CD4-positive, alpha-beta T cell treated with Interleukin-6 at 100 ng/mL for 8 hours (primary cell): ENCODE data around the gene IL10RA.

Experiments used
- DNase-seq: peaks from one replicate; pipeline ENCODE4 v3.0.0-alpha.2; 2020; ENCODE audit warnings: mixed read lengths, low spot score

IL10RA gene

DNA sequence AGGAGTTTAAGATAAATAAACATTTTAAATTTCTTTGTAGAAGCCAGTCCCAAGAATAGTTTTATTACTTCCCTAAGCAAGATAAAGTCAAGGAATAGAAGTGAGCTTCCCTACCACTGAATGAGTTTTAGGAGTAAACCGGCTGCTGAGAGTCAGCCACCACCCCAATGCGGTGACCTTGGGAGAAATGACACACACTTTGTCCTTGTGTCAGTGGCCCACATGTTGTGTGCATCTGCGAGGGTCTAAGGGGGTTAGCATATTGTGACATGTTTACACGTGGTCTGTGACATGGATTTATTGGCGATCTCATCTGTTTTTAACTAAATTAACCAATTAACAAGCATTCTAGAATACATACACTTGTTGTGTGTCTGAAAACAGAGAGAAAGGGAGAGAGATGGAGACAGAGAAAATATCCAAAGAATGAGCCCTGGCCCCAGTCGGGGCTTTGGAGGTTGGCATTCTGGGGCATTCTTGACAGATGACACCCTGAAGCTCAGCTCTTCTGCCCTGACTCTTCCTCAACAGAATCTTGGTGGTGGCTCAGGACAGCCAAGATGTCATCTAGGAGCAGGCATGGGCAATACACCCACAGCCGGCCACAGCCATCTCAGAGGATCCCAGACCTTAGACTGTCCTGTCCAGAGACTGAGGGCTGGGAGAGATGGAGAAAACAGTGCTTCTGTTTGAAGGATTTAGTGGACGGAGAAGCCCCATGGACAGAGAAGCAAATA lies 60.9 kb downstream of the IL10RA start:
- no peak for DNase-seq

DNA sequence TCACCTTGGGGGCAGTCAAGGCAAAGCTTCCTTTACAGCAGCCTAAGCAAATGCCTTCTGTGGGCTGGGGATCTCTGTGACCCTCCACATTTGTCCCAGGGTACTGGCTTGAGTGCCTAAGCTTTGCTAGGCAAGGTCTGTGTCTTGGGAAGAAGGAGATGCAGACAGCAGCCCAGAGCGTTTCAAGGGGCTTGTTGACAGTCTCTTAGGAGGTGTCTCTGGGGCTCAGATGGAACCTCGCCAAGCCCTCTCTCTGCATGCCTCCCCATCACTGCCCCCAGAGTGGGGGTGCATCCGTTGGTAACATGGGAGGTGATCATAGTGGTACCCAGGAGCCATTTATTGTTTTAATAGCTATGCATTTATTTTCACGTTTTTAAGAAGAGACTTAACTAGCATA lies 61.6 kb downstream of the IL10RA start:
- DNase-seq: no peak

DNA sequence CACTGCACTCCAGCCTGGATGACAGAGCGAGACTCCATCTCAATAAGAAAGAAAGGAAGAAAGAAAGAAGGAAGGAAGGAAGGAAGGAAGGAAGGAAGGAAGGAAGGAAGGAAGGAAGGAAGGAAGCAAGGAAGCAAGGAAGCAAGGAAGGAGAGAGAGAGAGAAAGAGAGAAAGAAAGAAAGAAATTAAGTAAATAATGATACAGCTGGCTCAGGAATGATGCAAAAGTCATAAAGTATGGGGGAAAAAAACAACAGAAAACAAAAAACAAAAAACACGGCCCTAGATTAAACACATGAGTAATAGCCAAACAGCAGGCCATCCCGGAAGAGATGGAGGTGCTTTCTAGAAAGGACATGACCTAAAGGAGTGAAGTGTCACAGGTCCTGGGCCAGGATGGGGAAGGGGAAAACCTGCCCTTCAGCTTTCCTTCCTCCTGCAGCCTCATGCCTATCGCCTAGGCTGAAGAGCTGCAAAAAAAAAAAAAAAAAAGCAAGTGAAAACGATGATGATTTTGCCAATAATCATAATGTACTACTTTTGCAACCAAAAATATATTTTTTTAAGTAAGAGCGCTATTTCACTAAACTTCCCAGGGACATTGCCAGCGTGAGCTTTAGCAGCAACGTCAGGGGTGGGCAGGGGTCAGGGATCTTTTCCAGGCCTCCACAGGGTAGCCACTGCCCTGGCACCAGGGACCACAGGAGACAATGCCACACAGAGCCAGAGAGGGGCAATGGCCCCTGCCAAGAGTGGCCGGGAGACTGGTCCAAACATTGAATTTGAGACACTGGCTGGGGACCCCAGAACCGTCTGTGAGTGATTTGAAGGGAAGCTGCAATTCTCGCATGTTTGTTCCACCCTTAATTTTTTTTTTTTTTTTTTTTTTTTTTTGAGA lies 62.5 kb downstream of the IL10RA start:
- DNase-seq: no peak

DNA sequence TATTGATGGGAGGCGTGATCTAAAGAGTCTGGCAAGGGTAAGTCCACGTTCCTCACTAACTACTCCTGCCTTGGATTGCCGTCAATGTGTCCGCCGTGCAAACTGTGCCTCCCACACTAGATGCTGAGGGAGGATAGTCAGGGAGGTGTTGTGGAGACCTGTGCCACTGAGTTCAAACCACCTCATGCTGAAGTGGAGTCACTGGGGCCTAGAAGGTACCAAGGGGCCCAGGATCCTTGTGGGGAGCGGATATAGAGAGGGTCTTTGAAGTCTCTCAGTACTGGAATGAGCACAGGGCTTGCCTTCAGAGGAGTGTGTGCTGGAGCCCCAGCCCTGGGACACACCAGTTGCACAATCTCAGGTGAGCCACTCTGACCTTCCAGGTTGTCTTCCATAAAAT lies 63.6 kb downstream of the IL10RA start:
- DNase-seq: no peak

DNA sequence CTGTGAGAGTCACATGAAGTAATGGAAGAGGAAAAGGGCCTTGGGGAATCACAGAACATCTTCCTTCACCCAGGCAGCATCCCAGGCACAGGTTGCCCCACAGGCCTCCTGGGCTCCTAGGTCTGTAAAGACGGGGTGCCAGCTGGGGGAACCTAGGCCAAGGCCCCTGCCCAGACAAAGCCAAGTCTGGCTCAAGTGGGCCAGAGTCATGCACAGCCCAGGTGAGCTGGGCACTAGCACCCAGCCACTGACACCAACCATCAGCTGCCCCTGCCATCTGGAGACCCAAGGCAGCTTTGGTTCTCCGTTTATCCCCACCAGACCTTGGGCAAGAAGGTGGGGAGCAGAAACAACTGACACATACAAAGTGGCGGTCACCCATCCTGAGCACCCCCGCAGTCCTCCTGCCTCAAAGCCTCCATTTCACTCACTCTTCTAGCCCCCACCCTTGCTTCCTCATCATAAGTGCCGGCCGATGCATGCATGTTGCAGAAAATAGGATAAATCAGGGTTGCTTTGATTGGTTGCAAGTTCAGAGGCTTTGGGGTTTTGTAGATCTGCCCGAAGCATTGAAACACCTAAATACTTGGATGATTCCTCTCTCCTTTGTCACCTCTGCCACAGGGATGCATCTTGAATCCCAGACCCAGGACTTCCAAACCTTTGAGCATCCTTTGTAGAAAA lies 64.2 kb downstream of the IL10RA start:
- no peak for DNase-seq
